ENCODE results near the gene SMARCD3.

GRCh38 chr7:151243408-151244195 is 4.9 kb downstream of the SMARCD3 start:
- no peak for TF ChIP-seq HMGXB3 (CRISPR knock-in tag; IDR thresholded peaks at IDR 0.05; ENCODE audit: borderline replicate concordance)
- TF ChIP-seq, protein P1, sequence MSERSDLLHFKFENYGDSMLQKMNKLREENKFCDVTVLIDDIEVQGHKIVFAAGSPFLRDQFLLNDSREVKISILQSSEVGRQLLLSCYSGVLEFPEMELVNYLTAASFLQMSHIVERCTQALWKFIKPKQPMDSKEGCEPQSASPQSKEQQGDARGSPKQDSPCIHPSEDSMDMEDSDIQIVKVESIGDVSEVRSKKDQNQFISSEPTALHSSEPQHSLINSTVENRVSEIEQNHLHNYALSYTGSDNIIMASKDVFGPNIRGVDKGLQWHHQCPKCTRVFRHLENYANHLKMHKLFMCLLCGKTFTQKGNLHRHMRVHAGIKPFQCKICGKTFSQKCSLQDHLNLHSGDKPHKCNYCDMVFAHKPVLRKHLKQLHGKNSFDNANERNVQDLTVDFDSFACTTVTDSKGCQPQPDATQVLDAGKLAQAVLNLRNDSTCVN (CRISPR knock-in tag; IDR thresholded peaks at IDR 0.05; ENCODE audit: borderline replicate concordance) = no peak
- TF ChIP-seq, protein P2, sequence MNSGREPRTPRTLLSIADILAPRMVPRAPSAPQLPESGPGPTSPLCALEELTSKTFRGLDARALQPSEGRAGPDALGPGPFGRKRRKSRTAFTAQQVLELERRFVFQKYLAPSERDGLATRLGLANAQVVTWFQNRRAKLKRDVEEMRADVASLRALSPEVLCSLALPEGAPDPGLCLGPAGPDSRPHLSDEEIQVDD (CRISPR knock-in tag; IDR thresholded peaks at IDR 0.05; ENCODE audit: borderline replicate concordance) = no peak
- no peak for TF ChIP-seq RXRA (CRISPR knock-in tag; IDR thresholded peaks at IDR 0.05)
- TF ChIP-seq TCF7L2 (IDR thresholded peaks at IDR 0.05; ENCODE audit: low read depth, low read length) = no peak

All from HepG2 (cell line).